ENCODE data around the gene CCDC194.

DNA sequence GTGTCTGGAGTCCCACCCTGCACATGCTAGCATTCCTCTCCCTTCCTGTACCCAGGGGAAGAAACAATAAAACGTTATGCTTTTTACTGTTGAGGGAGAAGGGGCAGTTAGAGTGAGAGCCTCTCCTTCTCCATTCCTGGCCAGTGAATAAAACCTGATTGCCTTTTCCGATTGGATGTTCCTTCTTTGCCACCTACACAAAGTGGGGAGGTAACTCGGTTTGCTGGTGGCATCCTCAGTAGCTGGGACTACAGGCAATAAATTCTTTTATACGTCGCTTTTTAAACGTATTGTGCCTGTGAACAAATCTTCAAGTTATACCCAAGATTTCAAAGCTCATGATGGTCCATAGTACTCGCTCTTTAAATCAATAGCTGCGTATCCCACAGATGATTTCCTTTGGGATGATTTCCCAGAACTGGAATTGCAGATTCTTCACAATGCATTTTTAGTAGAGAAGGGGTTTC, 25.2 kb upstream of the CCDC194 start:
- TF ChIP-seq, protein P1, sequence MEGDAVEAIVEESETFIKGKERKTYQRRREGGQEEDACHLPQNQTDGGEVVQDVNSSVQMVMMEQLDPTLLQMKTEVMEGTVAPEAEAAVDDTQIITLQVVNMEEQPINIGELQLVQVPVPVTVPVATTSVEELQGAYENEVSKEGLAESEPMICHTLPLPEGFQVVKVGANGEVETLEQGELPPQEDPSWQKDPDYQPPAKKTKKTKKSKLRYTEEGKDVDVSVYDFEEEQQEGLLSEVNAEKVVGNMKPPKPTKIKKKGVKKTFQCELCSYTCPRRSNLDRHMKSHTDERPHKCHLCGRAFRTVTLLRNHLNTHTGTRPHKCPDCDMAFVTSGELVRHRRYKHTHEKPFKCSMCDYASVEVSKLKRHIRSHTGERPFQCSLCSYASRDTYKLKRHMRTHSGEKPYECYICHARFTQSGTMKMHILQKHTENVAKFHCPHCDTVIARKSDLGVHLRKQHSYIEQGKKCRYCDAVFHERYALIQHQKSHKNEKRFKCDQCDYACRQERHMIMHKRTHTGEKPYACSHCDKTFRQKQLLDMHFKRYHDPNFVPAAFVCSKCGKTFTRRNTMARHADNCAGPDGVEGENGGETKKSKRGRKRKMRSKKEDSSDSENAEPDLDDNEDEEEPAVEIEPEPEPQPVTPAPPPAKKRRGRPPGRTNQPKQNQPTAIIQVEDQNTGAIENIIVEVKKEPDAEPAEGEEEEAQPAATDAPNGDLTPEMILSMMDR (IDR thresholded peaks at IDR 0.05) = no peak
- TF ChIP-seq POLR2AphosphoS5 (IDR thresholded peaks at IDR 0.05) (no peak), EP300 (IDR thresholded peaks at IDR 0.05) (no peak)

All from suprapubic skin (tissue), 4 donors.